Measurements from ENCODE around the gene ELL. TPM values are rescaled to one million over a fixed set of nuclear protein-coding genes. Genes with fewer than 3 reads are reported as not detected.

ELL gene
- total and polyA plus RNA-seq, 5 donors = 9.3 to 19.0 (median 13.6) TPM

DNA sequence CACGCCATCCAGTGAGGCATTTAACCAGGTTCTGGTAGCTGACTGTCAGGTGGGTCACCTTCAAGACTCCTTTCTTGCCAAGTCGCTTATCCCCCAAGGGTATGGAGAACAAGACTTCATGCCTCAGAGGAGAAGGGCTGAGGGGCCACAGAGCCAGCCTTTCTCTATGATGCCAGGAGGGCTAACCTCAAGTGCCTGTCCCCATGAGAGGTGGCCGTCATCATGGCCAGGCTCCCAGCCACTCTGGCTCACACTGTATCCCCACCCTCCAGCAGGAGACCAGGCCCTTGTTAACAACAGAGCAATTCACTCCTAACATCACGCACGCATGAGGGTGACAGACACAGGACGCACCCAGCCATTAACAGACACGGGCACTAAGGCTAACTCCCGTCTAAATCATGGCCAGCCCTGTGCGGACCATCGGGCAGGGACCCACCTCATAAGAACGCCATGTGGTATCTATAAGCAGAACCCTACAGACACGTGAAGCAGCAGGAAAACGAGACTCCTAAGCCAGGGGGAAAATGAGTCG lies 45.3 kb downstream of the ELL start:
- peak in 1 of 2 donors; percentile 2 for ATAC-seq
- WGBS = 77% methylated on average over 14 of the region's 14 CpGs

DNA sequence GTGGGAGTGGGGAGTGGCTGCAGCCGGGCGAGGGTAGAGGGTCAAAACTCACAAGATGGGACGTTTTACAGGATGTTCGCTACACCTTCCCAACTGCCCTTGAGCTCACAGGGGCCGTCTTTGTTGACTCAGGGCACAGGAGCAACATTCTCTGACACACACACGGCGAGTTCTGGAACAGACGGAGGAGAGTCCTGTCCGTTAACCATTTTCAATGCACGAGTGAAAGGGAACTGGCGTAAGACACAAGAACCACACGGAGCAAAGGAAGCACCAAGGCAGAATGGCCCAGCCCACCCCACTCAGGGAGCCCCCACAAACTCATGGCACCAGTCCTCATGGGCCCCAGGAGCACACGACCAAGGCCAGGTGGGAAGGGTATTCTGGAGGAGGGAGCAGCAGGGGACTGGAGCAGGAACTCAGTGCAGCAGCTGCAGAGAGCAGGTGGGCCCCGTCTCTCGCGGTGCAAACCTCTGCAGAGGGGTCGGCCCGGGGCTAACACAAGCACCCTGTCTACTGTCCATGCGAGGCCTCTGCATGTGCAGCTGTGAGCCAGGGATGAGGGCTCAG lies 46.0 kb downstream of the ELL start:
- intact Hi-C loops (cut with DNase I) = loop anchor here in 1 of 4 donors (10.0 kb wide), 1 partner anchor 89 kb away; no protein-coding TSS in a partner anchor
- Histone ChIP-seq H3K4me3 (ENCODE audit: low read length) (no peak overlapping the region), H3K27me3 (ENCODE audit: control insufficient read depth, insufficient read depth) (no peaks in the 10 kb centered on the region), H3K27ac (ENCODE audit: low read length) (no peak overlapping the region), H3K4me1 (ENCODE audit: control insufficient read depth, insufficient read depth, low read length) (peaks cover 27% of the 10 kb centered on the region), H3K9me3 (ENCODE audit: control insufficient read depth, low read length) (no peaks in the 10 kb centered on the region)
- 80% methylated on average over 19 of the region's 19 CpGs for WGBS
- ATAC-seq (no peak), DNase-seq (peak in 1 of 3 donors; percentile 49)

More for the DNA sequence above, 45.3 kb downstream of the ELL start:
- peaks cover 27% of the 10 kb centered on the region for H3K4me1 ChIP-seq (ENCODE audit: control insufficient read depth, insufficient read depth, low read length)
- DNase-seq = peak in 2 of 3 donors; percentile 46 to 62
- H3K4me3 ChIP-seq (ENCODE audit: low read length) = no peak overlapping the region
- no peaks in the 10 kb centered on the region for H3K27me3 ChIP-seq (ENCODE audit: control insufficient read depth, insufficient read depth)
- no peaks in the 10 kb centered on the region for H3K9me3 ChIP-seq (ENCODE audit: control insufficient read depth, low read length)
- H3K27ac ChIP-seq (ENCODE audit: low read length) = no peak overlapping the region
- intact Hi-C loops (cut with DNase I) = loop anchor here in 1 of 4 donors (10.0 kb wide), 1 partner anchor 88 kb away; no protein-coding TSS in a partner anchor

DNA sequence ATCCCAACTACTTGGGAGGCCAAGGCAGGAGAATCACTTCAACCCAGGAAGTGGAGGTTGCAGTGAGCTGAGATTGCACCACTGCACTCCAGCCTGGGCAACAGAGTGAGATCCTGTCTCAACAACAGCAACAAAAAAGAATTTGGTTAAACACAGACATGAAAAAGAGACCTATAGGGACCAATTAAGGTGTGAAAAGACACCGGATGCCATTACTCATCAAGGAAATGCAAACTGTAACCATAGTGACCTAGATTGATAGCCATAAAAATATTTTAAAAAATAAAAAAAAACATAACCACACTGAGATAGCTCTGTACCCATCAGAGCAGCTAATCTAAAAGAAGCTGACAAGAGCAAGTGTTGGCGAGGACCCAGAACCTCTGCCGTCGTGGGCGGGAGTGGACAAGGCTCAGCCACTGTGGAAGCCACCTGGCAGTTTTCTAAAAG lies 46.8 kb downstream of the ELL start:
- no peaks in the 10 kb centered on the region for H3K27me3 ChIP-seq (ENCODE audit: control insufficient read depth, insufficient read depth)
- no peak overlapping the region for H3K27ac ChIP-seq (ENCODE audit: low read length)
- DNase-seq = peak in 1 of 3 donors; percentile 56
- 55% methylated on average over 5 of the region's 5 CpGs for WGBS
- H3K4me1 ChIP-seq (ENCODE audit: control insufficient read depth, insufficient read depth, low read length) = peaks cover 22% of the 10 kb centered on the region
- no peaks in the 10 kb centered on the region for H3K9me3 ChIP-seq (ENCODE audit: control insufficient read depth, low read length)
- no peak overlapping the region for H3K4me3 ChIP-seq (ENCODE audit: low read length)
- ATAC-seq = no peak
- intact Hi-C loops (cut with DNase I) = loop anchor here in 1 of 4 donors (10.0 kb wide), 1 partner anchor 90 kb away; no protein-coding TSS in a partner anchor

DNA sequence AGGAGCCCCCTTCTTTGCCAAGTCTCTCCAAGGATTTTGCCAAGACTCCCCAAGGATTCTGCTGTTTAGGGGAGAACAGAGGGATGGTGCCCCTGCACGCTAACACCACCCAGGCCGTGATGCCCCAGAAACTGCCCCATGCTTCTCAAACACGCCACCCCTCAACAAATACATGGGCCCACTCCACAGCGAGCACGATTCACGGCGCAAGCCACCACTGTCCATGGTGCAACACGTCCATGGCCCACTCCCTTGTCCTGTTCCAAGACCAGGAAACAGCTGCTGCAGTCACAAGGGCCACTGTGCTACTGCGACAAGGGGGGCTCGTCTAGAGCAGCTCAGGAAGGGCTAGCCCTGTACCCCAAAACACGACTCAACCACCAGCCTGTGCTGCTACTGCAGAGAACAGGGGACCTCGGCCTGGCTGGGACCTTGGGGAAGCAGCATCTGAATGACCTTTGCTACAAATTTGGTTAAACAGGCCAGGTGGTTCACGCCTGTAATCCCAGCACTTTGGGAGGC lies 47.4 kb downstream of the ELL start:
- peaks cover 18% of the 10 kb centered on the region for H3K4me1 ChIP-seq (ENCODE audit: control insufficient read depth, insufficient read depth, low read length)
- ATAC-seq (no peak), DNase-seq (peak in 1 of 3 donors; percentile 37)
- H3K9me3 ChIP-seq (ENCODE audit: control insufficient read depth, low read length) = no peaks in the 10 kb centered on the region
- intact Hi-C loops (cut with DNase I) = loop anchor here in 2 of 4 donors (5.0 to 10.0 kb wide), 2 partner anchors 48 to 90 kb away; partner anchors contain the start of gene ELL (in 1 of the 2)
- no peaks in the 10 kb centered on the region for H3K27me3 ChIP-seq (ENCODE audit: control insufficient read depth, insufficient read depth)
- H3K4me3 ChIP-seq (ENCODE audit: low read length) = no peak overlapping the region
- no peak overlapping the region for H3K27ac ChIP-seq (ENCODE audit: low read length)
- 92% methylated on average over 13 of the region's 13 CpGs for whole genome bisulfite sequencing

DNA sequence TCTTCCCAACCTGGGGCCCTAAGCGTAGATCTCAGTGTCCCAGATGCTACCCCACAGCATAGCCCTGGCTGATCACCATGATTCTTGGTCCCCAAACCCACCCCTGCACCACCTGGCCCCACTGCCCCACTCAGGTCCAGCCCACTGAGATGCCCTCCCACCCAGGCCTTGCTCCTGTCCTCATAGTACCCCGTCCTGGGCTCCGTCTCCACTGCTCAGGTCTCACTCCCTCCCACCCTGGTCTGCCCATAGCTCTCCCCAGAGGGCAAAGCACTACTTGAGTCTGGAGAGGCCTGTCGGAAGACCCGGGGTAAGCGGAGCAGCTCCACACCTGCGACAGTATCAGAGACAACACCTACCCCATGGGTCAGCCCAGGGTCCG lies 48.2 kb downstream of the ELL start:
- DNase-seq = no peak
- Histone ChIP-seq H3K27me3 (ENCODE audit: control insufficient read depth, insufficient read depth) (no peaks in the 10 kb centered on the region), H3K4me3 (ENCODE audit: low read length) (no peak overlapping the region), H3K27ac (ENCODE audit: low read length) (no peak overlapping the region), H3K4me1 (ENCODE audit: control insufficient read depth, insufficient read depth, low read length) (peaks cover 16% of the 10 kb centered on the region), H3K9me3 (ENCODE audit: control insufficient read depth, low read length) (no peaks in the 10 kb centered on the region)
- 92% methylated on average over 8 of the region's 8 CpGs for WGBS
- ATAC-seq = peak in 1 of 2 donors; percentile 2
- intact Hi-C loops (cut with DNase I) = loop anchor here in 2 of 4 donors (5.0 to 10.0 kb wide), 2 partner anchors 49 to 91 kb away; partner anchors contain the start of gene ELL (in 1 of the 2)

DNA sequence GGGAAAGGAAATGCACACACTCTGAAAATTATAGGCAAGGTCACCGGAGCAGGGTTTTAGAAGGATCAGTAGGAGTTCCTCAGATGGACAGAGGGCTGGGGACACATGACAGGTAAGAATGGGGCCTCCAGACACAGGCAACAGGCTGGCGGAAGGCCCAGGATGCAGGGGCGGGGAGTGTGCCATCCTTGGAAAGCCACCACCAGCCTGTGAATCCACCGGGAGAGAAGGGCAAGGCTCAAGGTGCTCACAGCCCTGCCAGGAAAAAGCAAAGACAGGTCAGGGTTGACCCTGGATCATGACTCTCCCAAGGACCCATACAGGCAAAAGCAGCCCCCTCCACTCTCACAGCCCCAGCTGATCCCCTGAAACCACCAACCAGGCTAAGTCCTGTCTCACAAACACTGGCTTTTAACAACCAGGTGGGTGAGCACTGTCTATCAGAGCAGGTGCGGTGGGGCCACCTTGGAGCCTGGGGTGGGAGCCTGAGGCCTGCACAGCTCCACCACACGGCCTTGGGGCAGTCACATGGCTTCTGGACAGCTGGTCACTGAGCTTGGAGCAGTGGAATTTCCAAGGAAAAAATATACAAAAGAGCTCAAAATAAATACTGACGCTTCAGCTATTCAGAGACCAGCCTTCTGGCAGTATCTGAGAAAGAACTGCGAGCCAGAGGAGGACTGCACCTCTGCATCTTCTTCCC lies 48.7 kb downstream of the ELL start:
- WGBS = 78% methylated on average over 8 of the region's 8 CpGs
- no peak overlapping the region for H3K27ac ChIP-seq (ENCODE audit: low read length)
- H3K9me3 ChIP-seq (ENCODE audit: control insufficient read depth, low read length) = no peaks in the 10 kb centered on the region
- peaks cover 16% of the 10 kb centered on the region for H3K4me1 ChIP-seq (ENCODE audit: control insufficient read depth, insufficient read depth, low read length)
- H3K27me3 ChIP-seq (ENCODE audit: control insufficient read depth, insufficient read depth) = no peaks in the 10 kb centered on the region
- intact Hi-C loops (cut with DNase I) = loop anchor here in 2 of 4 donors (5.0 to 10.0 kb wide), 2 partner anchors 49 to 92 kb away; partner anchors contain the start of gene ELL (in 1 of the 2)
- H3K4me3 ChIP-seq (ENCODE audit: low read length) = no peak overlapping the region
- DNase-seq = peak in 1 of 3 donors; percentile 45
- ATAC-seq = no peak

DNA sequence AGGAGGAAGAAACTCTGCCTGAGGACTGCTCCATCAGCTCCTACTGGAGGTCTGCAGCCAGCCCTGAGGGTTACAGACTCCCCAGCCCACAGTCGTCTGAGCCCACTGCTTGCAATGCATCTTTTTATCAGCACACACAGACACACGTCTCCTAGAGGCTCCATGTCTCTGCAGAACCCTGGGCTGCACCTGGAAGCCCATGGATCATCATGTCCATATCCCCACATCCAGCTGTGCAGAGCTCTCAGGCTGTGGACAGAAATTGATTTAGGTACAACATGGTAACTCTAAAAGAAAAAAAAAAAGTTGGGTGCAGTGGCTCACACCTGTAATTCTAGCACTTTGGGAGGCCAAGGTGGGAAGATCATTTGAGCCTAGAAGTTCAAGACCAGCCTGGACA lies 51.1 kb downstream of the ELL start:
- H3K27ac ChIP-seq (ENCODE audit: low read length) = no peak overlapping the region
- DNase-seq (no peak), ATAC-seq (no peak)
- 47% methylated on average over 2 of the region's 2 CpGs for WGBS
- no peaks in the 10 kb centered on the region for H3K27me3 ChIP-seq (ENCODE audit: control insufficient read depth, insufficient read depth)
- peaks cover 11% of the 10 kb centered on the region for H3K4me1 ChIP-seq (ENCODE audit: control insufficient read depth, insufficient read depth, low read length)
- no peaks in the 10 kb centered on the region for H3K9me3 ChIP-seq (ENCODE audit: control insufficient read depth, low read length)
- no peak overlapping the region for H3K4me3 ChIP-seq (ENCODE audit: low read length)
- intact Hi-C loops (cut with DNase I) = loop anchor here in 2 of 4 donors (5.0 to 10.0 kb wide), 2 partner anchors 52 to 94 kb away; partner anchors contain the start of gene ELL (in 1 of the 2)

DNA sequence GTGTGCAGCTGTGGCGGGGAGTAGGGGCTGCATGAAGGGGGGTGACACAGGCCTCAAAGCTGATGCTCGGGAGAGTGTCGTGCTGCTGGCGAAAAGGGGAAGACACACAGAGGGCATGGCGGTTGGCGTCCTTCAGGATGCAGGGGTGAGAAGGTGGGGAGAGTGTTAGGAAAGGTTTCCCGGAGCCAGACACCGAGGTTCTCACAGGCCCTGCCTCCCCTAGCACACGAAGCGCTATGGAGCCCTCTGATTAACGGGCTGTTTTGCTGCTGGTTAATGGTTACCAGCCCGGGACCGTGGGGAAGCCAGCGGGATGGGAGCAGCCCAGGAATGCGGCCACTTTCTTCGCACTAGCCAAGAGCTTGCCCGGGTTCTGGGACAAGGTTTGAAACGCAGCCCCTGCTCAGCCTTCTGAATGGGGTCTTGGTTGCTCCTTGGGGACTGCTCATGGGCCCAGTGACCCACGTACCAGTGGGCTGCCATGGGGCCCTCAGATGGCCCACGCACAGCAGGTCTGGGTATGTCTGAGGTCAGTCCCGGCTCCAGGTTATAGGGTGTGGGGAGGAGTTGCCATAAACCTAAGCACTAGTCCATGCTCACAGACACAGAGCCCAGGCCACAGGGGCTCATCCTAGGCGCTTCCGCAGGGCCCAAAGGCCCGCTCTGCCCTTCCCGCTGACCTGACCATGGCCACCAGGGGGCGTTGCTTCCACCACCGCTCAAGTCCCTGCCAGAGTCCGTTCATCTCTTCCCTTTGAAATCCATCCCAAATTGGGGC lies 52.6 kb downstream of the ELL start:
- H3K27ac ChIP-seq (ENCODE audit: low read length) = no peak overlapping the region
- ATAC-seq = peak; percentile 21 to 40
- WGBS = 76% methylated on average over 28 of the region's 28 CpGs

DNA sequence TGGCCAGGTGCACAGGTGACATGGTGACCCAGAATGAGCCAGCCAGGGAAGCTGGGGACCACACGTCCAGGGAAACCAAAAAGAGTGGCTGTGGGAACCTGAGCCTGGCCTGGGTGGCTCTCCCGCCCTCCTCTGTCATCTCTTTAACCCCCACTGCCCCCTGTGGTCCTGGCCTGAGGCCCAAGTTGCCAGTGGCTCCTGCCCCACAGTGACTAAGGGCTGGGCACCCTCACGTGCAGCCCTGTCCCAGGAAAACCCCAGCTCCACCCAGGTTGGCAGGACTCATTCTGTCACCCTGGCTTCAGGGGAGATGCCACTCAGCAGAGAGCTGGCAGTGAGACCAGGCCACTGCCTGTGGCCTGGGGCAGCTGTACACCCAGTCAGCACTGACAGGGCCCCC lies 53.4 kb downstream of the ELL start:
- peaks cover 14% of the 10 kb centered on the region for H3K4me1 ChIP-seq (ENCODE audit: control insufficient read depth, insufficient read depth, low read length)
- DNase-seq = no peak
- H3K27me3 ChIP-seq (ENCODE audit: control insufficient read depth, insufficient read depth) = no peaks in the 10 kb centered on the region
- intact Hi-C loops (cut with DNase I) = loop anchor here in 3 of 4 donors (10.0 kb wide), 4 partner anchors 46 to 116 kb away; partner anchors contain the start of genes ELL (in 1 of the 3) and REX1BD (in 1 of the 3)
- no peak overlapping the region for H3K27ac ChIP-seq (ENCODE audit: low read length)
- no peak for ATAC-seq
- no peaks in the 10 kb centered on the region for H3K9me3 ChIP-seq (ENCODE audit: control insufficient read depth, low read length)
- 77% methylated on average over 3 of the region's 3 CpGs for WGBS
- H3K4me3 ChIP-seq (ENCODE audit: low read length) = no peak overlapping the region

More for the DNA sequence above, 52.6 kb downstream of the ELL start:
- intact Hi-C loops (cut with DNase I) = loop anchor here in 3 of 4 donors (10.0 kb wide), 4 partner anchors 46 to 116 kb away; partner anchors contain the start of genes ELL (in 1 of the 3) and REX1BD (in 1 of the 3)
- Histone ChIP-seq H3K9me3 (ENCODE audit: control insufficient read depth, low read length) (no peaks in the 10 kb centered on the region), H3K4me1 (ENCODE audit: control insufficient read depth, insufficient read depth, low read length) (peaks cover 16% of the 10 kb centered on the region), H3K4me3 (ENCODE audit: low read length) (no peak overlapping the region), H3K27me3 (ENCODE audit: control insufficient read depth, insufficient read depth) (no peaks in the 10 kb centered on the region)
- peak; percentile 67 to 90 (median 87) for DNase-seq

DNA sequence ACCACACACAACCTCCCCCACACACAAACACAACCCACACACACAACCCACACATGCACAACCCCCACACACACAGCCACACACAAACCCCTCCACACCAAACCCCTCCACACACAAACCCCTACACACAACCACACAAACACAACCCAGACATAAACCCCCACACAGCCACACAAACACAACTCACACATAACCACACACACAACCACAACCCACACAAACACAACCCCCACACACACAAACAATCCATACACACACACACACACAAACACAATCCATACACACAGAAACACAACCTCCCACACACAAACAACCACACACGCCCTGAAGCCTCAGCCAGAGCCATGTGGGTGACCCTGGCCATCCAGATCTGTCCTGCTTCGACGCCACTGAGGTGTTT lies 53.9 kb downstream of the ELL start:
- WGBS = 86% methylated on average over 3 of the region's 3 CpGs
- peaks cover 14% of the 10 kb centered on the region for H3K4me1 ChIP-seq (ENCODE audit: control insufficient read depth, insufficient read depth, low read length)

More for the DNA sequence above, 53.9 kb downstream of the ELL start:
- DNase-seq (no peak), ATAC-seq (no peak)
- no peak overlapping the region for H3K4me3 ChIP-seq (ENCODE audit: low read length)
- intact Hi-C loops (cut with DNase I) = loop anchor here in 3 of 4 donors (10.0 kb wide), 4 partner anchors 47 to 117 kb away; partner anchors contain the start of genes ELL (in 1 of the 3) and REX1BD (in 1 of the 3)
- no peak overlapping the region for H3K27ac ChIP-seq (ENCODE audit: low read length)
- no peaks in the 10 kb centered on the region for H3K27me3 ChIP-seq (ENCODE audit: control insufficient read depth, insufficient read depth)
- H3K9me3 ChIP-seq (ENCODE audit: control insufficient read depth, low read length) = no peaks in the 10 kb centered on the region
